Measurements from ENCODE around the gene FAM89A. TPM values are rescaled to one million over a fixed set of nuclear protein-coding genes. Genes with fewer than 3 reads are reported as not detected.

FAM89A gene
- total and polyA plus RNA-seq, 2 of the 13 experiments (the other 11 are each of a cell fraction or from before 2014, with no cell fraction given) = 0.35 to 0.44 TPM

DNA sequence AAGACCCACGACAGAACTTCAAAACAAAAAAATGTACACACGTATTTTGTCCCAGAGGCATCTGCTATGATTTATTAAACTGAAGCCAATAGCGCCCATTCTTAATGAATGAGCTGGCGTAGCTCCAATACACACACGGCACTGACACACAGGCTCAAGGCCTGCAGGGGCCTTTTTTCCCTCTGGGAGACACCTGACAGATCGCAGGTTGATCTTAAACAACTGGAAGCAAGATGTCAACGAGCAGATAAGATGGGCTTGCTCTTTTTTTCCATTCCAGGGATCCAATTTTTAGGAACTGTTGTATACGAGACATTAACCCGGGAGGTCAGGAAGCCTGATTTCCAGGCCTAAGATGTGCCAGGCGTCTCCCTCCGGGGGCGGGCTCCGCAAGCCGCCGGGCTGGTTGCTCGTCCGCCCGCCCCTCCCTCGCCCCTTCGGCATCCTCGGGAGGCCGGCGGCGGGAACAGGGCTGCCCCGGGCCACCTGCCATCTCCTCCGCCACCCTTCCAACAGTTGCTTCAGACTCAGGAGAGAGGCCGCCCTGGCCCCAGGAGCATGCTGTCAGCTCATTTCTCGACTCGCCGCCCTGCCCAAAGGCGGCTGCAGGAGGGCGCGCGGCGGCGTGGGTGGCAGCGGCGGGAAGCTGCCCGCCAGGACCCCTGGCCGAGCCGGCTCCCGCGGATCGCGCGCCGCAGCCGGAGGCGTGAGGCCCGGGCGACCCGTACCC lies 62.1 kb downstream of the FAM89A start (continued):
- TF ChIP-seq ZNF788 (CRISPR knock-in tag; IDR thresholded peaks at IDR 0.05; ENCODE audit: borderline replicate concordance) = no peak
- TF ChIP-seq ARNT (IDR thresholded peaks at IDR 0.05) = no peak
- TF ChIP-seq CBX1 (IDR thresholded peaks at IDR 0.05; ENCODE audit: low read depth) = no peak
- no peak for TF ChIP-seq SOX6 (IDR thresholded peaks at IDR 0.05)
- TF ChIP-seq SOX6 (CRISPR knock-in tag; IDR thresholded peaks at IDR 0.05) = peak; percentile 28; the same call in 1 of the 2 replicates
- TF ChIP-seq EP300 (IDR thresholded peaks at IDR 0.05; ENCODE audit: low read depth in 2 of 2, low read length in 2 of 2) = peak in 1 of 2 experiments; percentile 7; a peak in 1 of 4 replicates
- TF ChIP-seq EP300 (CRISPR knock-in tag; IDR thresholded peaks at IDR 0.05; ENCODE audit: borderline replicate concordance) = 0 out of 2 replicates have a peak, but pooled peaks have one; percentile 16
- peak; percentile 19 for TF ChIP-seq TEAD3 (CRISPR knock-in tag; optimal IDR thresholded peaks at IDR 0.05; ENCODE audit: borderline replicate concordance)
- no peak for TF ChIP-seq ZNF501 (CRISPR knock-in tag; IDR thresholded peaks at IDR 0.05)
- no peak for TF ChIP-seq SALL2 (CRISPR knock-in tag; IDR thresholded peaks at IDR 0.05)
- no peak for TF ChIP-seq ZFP90 (CRISPR knock-in tag; IDR thresholded peaks at IDR 0.05; ENCODE audit: borderline replicate concordance)
- TF ChIP-seq NFRKB (IDR thresholded peaks at IDR 0.05) = no peak
- no peak for TF ChIP-seq FOSL1 (CRISPR knock-in tag; IDR thresholded peaks at IDR 0.05; ENCODE audit: borderline replicate concordance)
- no peak for TF ChIP-seq MXI1 (IDR thresholded peaks at IDR 0.05; ENCODE audit: borderline replicate concordance, low read depth, low read length)
- TF ChIP-seq KDM5B (CRISPR knock-in tag; IDR thresholded peaks at IDR 0.05; ENCODE audit: borderline replicate concordance) = 0 out of 2 replicates have a peak, but pooled peaks have one; percentile 8
- TF ChIP-seq ZNF496 (CRISPR knock-in tag; IDR thresholded peaks at IDR 0.05; ENCODE audit: insufficient replicate concordance) = no peak
- TF ChIP-seq RXRB (CRISPR knock-in tag; IDR thresholded peaks at IDR 0.05; ENCODE audit: borderline replicate concordance) = peak; percentile 21; the same call in 1 of the 2 replicates
- no peak for TF ChIP-seq NAIF1 (CRISPR knock-in tag; IDR thresholded peaks at IDR 0.05; ENCODE audit: borderline replicate concordance)
- no peak for TF ChIP-seq SP140L (CRISPR knock-in tag; IDR thresholded peaks at IDR 0.05; ENCODE audit: borderline replicate concordance)
- TF ChIP-seq, protein P1, sequence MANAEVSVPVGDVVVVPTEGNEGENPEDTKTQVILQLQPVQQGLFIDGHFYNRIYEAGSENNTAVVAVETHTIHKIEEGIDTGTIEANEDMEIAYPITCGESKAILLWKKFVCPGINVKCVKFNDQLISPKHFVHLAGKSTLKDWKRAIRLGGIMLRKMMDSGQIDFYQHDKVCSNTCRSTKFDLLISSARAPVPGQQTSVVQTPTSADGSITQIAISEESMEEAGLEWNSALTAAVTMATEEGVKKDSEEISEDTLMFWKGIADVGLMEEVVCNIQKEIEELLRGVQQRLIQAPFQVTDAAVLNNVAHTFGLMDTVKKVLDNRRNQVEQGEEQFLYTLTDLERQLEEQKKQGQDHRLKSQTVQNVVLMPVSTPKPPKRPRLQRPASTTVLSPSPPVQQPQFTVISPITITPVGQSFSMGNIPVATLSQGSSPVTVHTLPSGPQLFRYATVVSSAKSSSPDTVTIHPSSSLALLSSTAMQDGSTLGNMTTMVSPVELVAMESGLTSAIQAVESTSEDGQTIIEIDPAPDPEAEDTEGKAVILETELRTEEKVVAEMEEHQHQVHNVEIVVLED (CRISPR knock-in tag; IDR thresholded peaks at IDR 0.05; ENCODE audit: borderline replicate concordance) = no peak
- TF ChIP-seq AGO1 (IDR thresholded peaks at IDR 0.05; ENCODE audit: low read depth, low read length, poor library complexity, severe bottlenecking) = no peak
- TF ChIP-seq ZBTB7B (CRISPR knock-in tag; IDR thresholded peaks at IDR 0.05) = peak; percentile 27; the same call in 1 of the 2 replicates
- TF ChIP-seq MYNN (CRISPR knock-in tag; IDR thresholded peaks at IDR 0.05; ENCODE audit: low read depth) = no peak
- TF ChIP-seq ZFP36L1 (CRISPR knock-in tag; IDR thresholded peaks at IDR 0.05) = no peak
- TF ChIP-seq HDAC2 (CRISPR knock-in tag; IDR thresholded peaks at IDR 0.05) = 0 out of 2 replicates have a peak, but pooled peaks have one; percentile 23
- no peak for TF ChIP-seq ZNF776 (CRISPR knock-in tag; IDR thresholded peaks at IDR 0.05)
- no peak for TF ChIP-seq ZNF569 (CRISPR knock-in tag; IDR thresholded peaks at IDR 0.05; ENCODE audit: borderline replicate concordance)
- no peak for TF ChIP-seq FOXC1 (CRISPR knock-in tag; IDR thresholded peaks at IDR 0.05; ENCODE audit: borderline replicate concordance)
- TF ChIP-seq, protein P2, sequence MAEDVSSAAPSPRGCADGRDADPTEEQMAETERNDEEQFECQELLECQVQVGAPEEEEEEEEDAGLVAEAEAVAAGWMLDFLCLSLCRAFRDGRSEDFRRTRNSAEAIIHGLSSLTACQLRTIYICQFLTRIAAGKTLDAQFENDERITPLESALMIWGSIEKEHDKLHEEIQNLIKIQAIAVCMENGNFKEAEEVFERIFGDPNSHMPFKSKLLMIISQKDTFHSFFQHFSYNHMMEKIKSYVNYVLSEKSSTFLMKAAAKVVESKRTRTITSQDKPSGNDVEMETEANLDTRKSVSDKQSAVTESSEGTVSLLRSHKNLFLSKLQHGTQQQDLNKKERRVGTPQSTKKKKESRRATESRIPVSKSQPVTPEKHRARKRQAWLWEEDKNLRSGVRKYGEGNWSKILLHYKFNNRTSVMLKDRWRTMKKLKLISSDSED (CRISPR knock-in tag; IDR thresholded peaks at IDR 0.05) = no peak
- TF ChIP-seq MLLT10 (CRISPR knock-in tag; IDR thresholded peaks at IDR 0.05) = no peak
- no peak for TF ChIP-seq SIX4 (CRISPR knock-in tag; IDR thresholded peaks at IDR 0.05)

All from HepG2 (cell line).